Naive B cell (primary cell): ENCODE results near the gene ADAMTS9. TPM values are rescaled to one million over a fixed set of nuclear protein-coding genes. Genes with fewer than 3 reads are reported as not detected.

Experiments
- ATAC-seq, 2 donors: fragments of 150-1000 bp; cut with Tn5 transposase; 2 replicates each; pipeline ENCODE4 v1.10.0; 2021; ENCODE audit warnings: low read depth in 2 of 2, mild to moderate bottlenecking in 2 of 2, moderate library complexity in 2 of 2
- DNase-seq: peaks from one replicate; pipeline ENCODE4 v3.0.0; 2022
- H3K27ac Mint-ChIP-seq, 6 donors: one replicate each; pipeline ENCODE4 v1.8.0; 2020 to 2022; ENCODE audit warnings: mild to moderate bottlenecking in 6 of 6, mixed read lengths in 6 of 6, moderate library complexity in 5 of 6, inconsistent platforms in 2 of 6
- H3K27me3 Mint-ChIP-seq, 3 donors: one replicate each; pipeline ENCODE4 v1.8.0; 2021 to 2022; ENCODE audit warnings: mixed read lengths in 3 of 3, mild to moderate bottlenecking in 1 of 3
- H3K36me3 Mint-ChIP-seq, 2 donors: one replicate each; pipeline ENCODE4 v1.8.0; 2020 to 2022; ENCODE audit warnings: mixed read lengths in 2 of 2, inconsistent platforms in 1 of 2, mild to moderate bottlenecking in 1 of 2
- H3K4me1 Mint-ChIP-seq, 3 donors: one replicate each; pipeline ENCODE4 v1.8.0; 2020 to 2022; ENCODE audit warnings: mixed read lengths in 3 of 3, inconsistent platforms in 1 of 3, mild to moderate bottlenecking in 1 of 3, moderate library complexity in 1 of 3
- H3K4me3 Mint-ChIP-seq, 8 donors: one replicate each; pipeline ENCODE4 v1.8.0; 2020 to 2022; ENCODE audit warnings: mild to moderate bottlenecking in 8 of 8, mixed read lengths in 8 of 8, moderate library complexity in 8 of 8, inconsistent platforms in 2 of 8
- H3K9me3 Mint-ChIP-seq, 7 donors: one replicate each; pipeline ENCODE4 v1.8.0; 2020 to 2022; ENCODE audit warnings: mixed read lengths in 7 of 7, mild to moderate bottlenecking in 5 of 7, inconsistent platforms in 2 of 7, moderate library complexity in 1 of 7
- polyA plus RNA-seq, 6 donors: library from polyadenylated mRNA; unstranded; fragments of 300-500 nt; fragmentation: Illumina TruSeq; gene quantifications; one replicate each; pipeline ENCODE4 v1.2.3, GENCODE V29; 2021; ENCODE audit warnings: low read depth in 6 of 6

Gene ADAMTS9
- polyA plus RNA-seq, 6 donors from 2014 or later: not detected

DNA sequence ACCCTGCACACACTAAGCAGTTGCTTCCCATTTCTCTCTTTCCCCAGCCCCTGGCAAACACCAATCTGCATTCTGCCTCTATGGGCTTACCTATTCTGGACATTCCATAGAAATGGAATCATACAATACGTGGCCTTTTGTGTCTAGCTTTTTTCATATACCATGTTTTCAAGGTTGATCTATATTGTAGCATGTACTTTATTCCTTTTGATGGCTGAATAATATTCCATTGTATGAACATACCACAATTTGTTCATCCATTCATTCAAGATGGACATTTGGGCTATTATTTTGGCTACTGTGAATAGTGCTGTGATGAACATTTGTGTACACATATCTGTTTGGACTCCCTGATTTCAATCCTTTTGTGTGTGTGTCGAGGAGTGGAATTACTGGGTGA, 18.1 kb upstream of the ADAMTS9 start:
- Mint-ChIP-seq H3K36me3 (no peaks in the 10 kb centered on the region), H3K27me3 (no peaks in the 10 kb centered on the region), H3K4me3 (no peak overlapping the region), H3K4me1 (no peaks in the 10 kb centered on the region), H3K27ac (no peak overlapping the region), H3K9me3 (peaks cover 0 to 12% (median 5%) of the 10 kb centered on the region in 7 donors)
- DNase-seq: no peak
- ATAC-seq: no peak

DNA sequence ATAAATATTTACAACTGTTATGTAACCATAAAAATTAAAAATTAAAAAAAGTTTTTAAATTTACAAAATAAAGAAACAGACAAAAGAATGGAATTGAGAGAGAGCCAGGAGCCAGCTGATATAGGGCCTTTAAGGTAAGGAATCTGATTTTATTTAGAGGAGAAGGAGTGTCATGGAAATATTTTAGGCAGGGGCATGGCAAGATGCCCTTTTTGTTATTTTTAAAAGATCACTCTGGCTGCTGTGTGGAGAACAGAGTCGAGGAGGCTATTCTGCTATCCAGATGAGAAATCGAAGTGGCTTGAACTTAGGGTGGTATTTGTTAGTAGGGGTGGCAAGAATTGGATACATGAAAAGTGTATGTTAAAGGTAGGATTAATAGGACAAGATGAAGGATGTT, 9.1 kb upstream of the ADAMTS9 start:
- Mint-ChIP-seq H3K27ac (no peak overlapping the region), H3K4me1 (no peaks in the 10 kb centered on the region), H3K36me3 (no peaks in the 10 kb centered on the region), H3K9me3 (peaks cover 0 to 8% (median 4%) of the 10 kb centered on the region in 7 donors), H3K27me3 (peaks cover 6 to 10% (median 10%) of the 10 kb centered on the region in 3 donors), H3K4me3 (no peak overlapping the region)
- DNase-seq (no peak), ATAC-seq (no peak)

DNA sequence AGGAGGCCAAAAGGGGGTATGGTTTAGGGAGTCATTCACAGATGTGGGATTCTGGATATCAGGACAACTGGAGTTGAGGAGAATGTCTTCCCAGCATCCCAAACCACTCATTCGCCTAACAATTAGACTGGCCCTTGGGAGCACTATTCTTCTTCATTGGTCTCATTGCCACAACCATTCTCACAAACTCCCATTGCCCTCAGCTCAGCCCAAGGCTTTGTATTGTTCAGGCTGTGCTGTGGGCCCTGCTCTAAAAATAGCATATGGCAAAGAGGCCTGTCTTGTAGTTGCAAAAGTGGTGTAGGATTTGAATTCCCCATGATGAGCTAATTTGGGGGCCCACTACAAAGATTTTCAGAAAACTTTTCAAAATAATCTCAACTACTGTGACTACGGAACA, 6.3 kb upstream of the ADAMTS9 start:
- H3K36me3 Mint-ChIP-seq: no peaks in the 10 kb centered on the region
- no peak for ATAC-seq
- no peak overlapping the region for H3K27ac Mint-ChIP-seq
- peaks cover 0 to 8% (median 3%) of the 10 kb centered on the region in 7 donors for H3K9me3 Mint-ChIP-seq
- no peak overlapping the region for H3K4me3 Mint-ChIP-seq
- no peak for DNase-seq
- H3K27me3 Mint-ChIP-seq: peaks cover 6 to 27% (median 23%) of the 10 kb centered on the region in 3 donors
- no peaks in the 10 kb centered on the region for H3K4me1 Mint-ChIP-seq

DNA sequence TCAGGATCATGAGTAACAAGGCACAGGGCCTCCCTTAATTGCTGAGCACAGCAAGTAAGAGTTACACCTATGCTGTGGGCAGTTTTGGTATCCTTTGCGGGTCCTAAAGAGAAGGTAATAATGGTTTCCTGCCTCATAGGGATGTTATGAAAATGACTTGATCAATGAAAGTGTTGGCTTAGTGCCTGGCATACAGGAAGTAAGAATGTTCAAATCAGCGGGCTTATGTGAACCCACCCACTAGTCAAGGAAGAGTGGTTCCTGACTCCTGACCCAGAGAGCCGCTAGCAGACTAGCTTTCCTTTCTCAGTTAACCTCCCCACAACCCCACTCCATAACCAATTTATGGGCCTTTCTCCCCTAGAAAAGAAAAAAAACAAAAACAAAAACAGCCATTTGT, 5.2 kb upstream of the ADAMTS9 start:
- no peak for DNase-seq
- H3K27ac Mint-ChIP-seq: no peak overlapping the region
- no peak overlapping the region for H3K4me3 Mint-ChIP-seq
- peaks cover 0 to 10% (median 2%) of the 10 kb centered on the region in 7 donors for H3K9me3 Mint-ChIP-seq
- peaks cover 6% of the 10 kb centered on the region in 3 donors for H3K4me1 Mint-ChIP-seq
- H3K36me3 Mint-ChIP-seq: peaks cover 0 to 8% of the 10 kb centered on the region in 2 donors
- peaks cover 17 to 36% (median 28%) of the 10 kb centered on the region in 3 donors for H3K27me3 Mint-ChIP-seq
- ATAC-seq: no peak

DNA sequence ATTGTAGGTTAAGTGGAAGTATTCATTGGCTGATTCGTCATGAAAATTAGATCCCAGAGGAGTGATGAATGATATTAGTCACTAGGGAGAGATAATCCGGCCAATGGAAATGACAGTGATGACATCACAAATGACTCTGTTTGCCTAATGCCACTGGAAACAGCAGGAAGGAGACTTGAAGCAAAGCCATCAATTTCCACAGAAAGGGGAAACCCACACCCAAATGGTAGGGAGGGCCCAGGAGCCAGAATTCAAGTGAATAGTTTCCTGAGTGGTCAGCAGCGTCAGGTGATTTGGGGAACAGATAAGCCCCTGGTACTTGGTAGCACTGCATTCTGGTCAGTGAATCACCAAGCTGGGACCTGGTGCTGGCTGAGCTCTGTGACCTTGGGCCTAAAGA, 3.3 kb upstream of the ADAMTS9 start:
- Mint-ChIP-seq H3K4me3 (no peak overlapping the region), H3K27me3 (peaks cover 32 to 50% (median 35%) of the 10 kb centered on the region in 3 donors), H3K36me3 (peaks cover 0 to 16% of the 10 kb centered on the region in 2 donors), H3K27ac (no peak overlapping the region), H3K9me3 (peaks cover 0 to 9% (median 4%) of the 10 kb centered on the region in 7 donors), H3K4me1 (peaks cover 9 to 13% (median 11%) of the 10 kb centered on the region in 3 donors)
- DNase-seq: no peak
- ATAC-seq: no peak

DNA sequence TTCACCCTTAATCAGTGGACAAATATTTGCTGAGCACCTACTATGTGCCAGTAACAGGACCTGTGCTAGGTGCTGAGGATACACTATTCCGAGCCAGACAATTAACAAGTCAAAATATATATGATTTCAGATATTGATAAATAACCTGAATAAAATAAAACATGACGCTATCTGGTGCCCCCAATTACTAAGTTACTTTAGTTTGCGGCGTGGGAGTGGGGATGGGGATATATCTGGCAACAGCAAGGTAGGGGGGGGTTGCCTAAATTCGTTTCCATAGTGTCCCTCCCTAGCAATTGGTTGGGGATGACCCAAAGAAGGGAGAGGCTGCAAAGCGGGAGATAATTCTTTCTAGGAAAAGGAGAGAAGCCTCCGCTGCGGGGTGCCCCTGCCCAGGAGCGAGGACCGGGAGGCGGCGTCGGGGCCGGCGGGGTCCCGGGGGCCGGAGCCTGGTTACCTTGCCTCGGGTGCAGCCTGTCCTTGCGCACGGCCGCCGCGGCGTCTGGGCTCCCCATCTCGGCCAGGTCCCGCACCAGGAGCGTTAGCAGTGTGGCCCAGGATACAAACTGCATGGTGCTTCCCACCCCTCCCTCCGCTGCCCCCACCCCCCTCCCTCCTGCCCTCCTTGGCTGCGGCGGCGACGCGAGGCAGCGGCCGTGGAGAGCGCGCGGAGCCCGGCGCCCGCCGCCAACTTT, 567 bp downstream of the ADAMTS9 start:
- peak overlapping the region in 1 of 6 donors; percentile 33 for H3K27ac Mint-ChIP-seq
- peaks cover 0 to 11% (median 2%) of the 10 kb centered on the region in 7 donors for H3K9me3 Mint-ChIP-seq
- DNase-seq (no peak), ATAC-seq (no peak)
- H3K27me3 Mint-ChIP-seq: peaks cover 37 to 61% (median 61%) of the 10 kb centered on the region in 3 donors
- peaks cover 9 to 13% (median 11%) of the 10 kb centered on the region in 3 donors for H3K4me1 Mint-ChIP-seq
- peak overlapping the region in 2 of 8 donors; percentile 33 to 71 for H3K4me3 Mint-ChIP-seq
- peaks cover 0 to 24% of the 10 kb centered on the region in 2 donors for H3K36me3 Mint-ChIP-seq

DNA sequence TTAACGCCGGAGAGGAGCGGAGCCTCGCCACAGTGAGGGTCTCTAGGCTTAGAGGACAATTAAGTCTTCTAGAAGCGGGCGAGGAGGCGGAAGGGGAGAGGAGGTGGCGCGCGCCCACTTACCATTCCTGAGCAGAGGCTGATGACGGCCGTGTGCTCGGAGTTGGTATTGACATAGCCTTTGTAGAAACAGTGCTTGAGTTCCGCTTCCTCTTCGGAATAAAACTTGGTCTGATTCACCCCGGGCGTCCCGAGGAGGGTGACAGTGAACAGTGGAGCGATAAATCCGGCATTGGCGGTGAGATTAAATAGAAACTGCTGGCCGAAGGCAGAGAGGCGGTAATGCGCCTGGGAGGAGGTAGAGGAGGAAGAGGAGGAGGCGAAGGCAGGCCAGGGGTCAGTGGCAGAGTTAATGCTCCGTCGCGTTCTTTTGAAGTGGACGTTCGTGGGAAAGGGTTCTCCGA, 1.3 kb downstream of the ADAMTS9 start:
- H3K27ac Mint-ChIP-seq: peak overlapping the region in 1 of 6 donors; percentile 76

DNA sequence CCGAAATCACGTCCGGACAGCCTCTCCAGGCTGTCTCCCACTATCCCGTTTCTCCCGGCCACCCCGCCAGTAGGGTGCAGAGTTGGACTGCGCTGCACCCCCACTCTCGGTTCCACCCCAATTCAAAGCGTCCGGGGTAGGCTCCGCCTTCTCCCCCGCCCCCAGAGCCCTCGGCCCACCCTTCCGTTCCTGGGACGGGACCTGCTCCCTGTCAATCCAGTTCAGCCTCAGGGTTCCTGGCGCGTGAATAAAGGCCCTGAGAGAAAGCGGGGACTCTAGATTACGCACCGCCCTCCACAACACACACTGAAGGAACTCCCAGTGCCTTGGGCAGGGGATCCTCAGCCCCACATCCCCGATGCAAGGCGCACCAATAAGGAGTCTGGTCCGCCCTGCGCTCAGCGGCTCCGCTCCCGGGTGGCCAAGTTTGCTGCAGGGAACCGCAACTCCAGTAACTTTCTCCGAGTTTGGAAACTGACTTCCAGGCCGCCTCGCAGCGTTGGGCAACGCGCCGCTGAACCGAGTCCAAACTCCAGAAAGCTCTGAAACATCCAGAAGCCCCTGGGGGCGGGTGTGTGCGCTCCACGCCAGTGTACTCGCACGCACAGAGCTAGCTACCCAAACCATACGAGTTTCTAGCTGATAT, 1.9 kb downstream of the ADAMTS9 start:
- Mint-ChIP-seq H3K27me3 (peaks cover 26 to 58% (median 53%) of the 10 kb centered on the region in 3 donors), H3K27ac (no peak overlapping the region), H3K9me3 (peaks cover 0 to 11% (median 2%) of the 10 kb centered on the region in 7 donors), H3K4me1 (peaks cover 9 to 13% (median 11%) of the 10 kb centered on the region in 3 donors), H3K4me3 (peak overlapping the region in 1 of 8 donors; percentile 54), H3K36me3 (peaks cover 0 to 24% of the 10 kb centered on the region in 2 donors)
- no peak for ATAC-seq
- no peak for DNase-seq

More for the DNA sequence above, 1.3 kb downstream of the ADAMTS9 start:
- Mint-ChIP-seq H3K9me3 (peaks cover 0 to 11% (median 2%) of the 10 kb centered on the region in 7 donors), H3K36me3 (peaks cover 0 to 24% of the 10 kb centered on the region in 2 donors), H3K27me3 (peaks cover 31 to 58% (median 58%) of the 10 kb centered on the region in 3 donors), H3K4me3 (peak overlapping the region in 1 of 8 donors; percentile 12), H3K4me1 (peaks cover 9 to 13% (median 11%) of the 10 kb centered on the region in 3 donors)
- DNase-seq (no peak), ATAC-seq (no peak)

DNA sequence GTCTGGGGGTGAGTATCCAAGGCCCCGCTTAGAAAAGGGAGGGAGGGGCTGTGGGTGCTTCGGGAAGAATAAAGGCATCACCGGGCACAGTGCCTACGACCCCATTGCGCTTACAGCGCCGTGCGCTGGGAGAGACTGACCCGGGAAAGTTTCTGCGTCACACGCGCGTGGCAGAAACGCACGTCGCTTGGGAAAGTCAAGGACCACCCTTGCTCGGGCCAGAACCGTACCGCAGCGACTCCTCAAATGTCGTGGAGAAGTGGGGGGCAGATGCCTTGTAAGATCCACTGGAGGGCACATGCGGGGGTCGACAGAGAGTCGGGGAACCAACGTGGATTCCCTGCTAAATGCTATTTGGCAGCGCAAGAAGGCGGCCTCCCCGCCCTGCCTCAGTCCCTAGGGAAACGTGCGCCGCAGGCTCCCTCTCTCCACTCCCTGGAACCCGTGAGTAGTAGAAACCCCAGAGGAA, 2.4 kb downstream of the ADAMTS9 start:
- no peak overlapping the region for H3K4me3 Mint-ChIP-seq
- H3K27ac Mint-ChIP-seq: no peak overlapping the region
- H3K4me1 Mint-ChIP-seq: peaks cover 9 to 13% (median 11%) of the 10 kb centered on the region in 3 donors
- H3K36me3 Mint-ChIP-seq: peaks cover 0 to 24% of the 10 kb centered on the region in 2 donors
- H3K9me3 Mint-ChIP-seq: peaks cover 0 to 11% (median 2%) of the 10 kb centered on the region in 7 donors
- DNase-seq: no peak
- ATAC-seq: no peak
- peaks cover 26 to 58% (median 47%) of the 10 kb centered on the region in 3 donors for H3K27me3 Mint-ChIP-seq

DNA sequence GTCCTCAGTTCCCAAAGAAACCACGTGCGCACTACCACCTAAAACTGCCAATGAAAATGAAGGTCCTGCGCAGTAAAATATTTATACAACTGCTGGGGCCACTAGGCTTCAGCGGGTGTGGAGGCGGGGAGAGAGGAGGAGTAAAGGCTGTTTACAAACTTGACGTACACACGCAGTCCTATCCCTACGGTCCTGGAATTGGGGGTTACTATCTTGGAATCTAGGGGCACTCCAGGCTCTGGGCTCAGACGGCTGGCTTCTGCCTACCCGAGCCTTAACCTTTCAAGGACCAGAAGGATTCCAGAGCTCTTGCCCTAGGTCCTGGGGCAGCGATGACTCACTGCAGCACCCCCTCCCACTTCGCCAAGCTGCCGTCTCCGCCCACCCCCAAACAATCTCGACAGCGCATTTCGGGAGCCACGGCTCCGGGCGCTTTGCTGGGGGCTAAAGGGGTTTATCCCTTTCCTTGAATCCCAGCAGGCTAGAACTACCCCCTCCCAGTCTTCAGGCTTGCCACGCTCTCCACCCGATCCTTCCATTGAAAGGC, 3.0 kb downstream of the ADAMTS9 start:
- Mint-ChIP-seq H3K36me3 (peaks cover 0 to 24% of the 10 kb centered on the region in 2 donors), H3K4me1 (peaks cover 9 to 13% (median 11%) of the 10 kb centered on the region in 3 donors), H3K27me3 (peaks cover 22 to 58% (median 45%) of the 10 kb centered on the region in 3 donors), H3K4me3 (no peak overlapping the region), H3K9me3 (peaks cover 0 to 11% (median 2%) of the 10 kb centered on the region in 7 donors), H3K27ac (no peak overlapping the region)
- no peak for DNase-seq
- no peak for ATAC-seq

DNA sequence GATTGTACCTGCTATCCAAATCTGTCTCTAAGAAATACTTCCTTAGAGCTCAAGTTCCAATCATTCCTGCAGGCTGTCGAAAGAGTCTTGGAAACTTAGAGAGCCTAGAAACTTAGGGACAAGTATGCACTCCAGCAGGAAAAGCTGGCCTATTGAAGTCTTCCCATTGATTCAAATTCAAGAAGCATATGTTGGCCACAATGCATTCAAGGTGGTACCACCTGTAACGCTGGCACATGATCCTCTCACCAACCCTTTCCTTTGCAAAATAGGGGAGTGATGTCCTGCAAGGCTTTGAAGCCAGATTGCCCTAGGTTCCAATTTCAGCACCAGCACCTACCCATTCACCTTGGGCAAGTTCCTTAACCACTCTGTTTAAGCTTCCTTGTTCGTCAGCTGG, 6.0 kb downstream of the ADAMTS9 start:
- H3K9me3 Mint-ChIP-seq: peaks cover 0 to 11% (median 2%) of the 10 kb centered on the region in 7 donors
- peaks cover 0 to 13% of the 10 kb centered on the region in 2 donors for H3K36me3 Mint-ChIP-seq
- peaks cover 13 to 40% (median 29%) of the 10 kb centered on the region in 3 donors for H3K27me3 Mint-ChIP-seq
- H3K4me1 Mint-ChIP-seq: peaks cover 3 to 5% (median 3%) of the 10 kb centered on the region in 3 donors
- H3K4me3 Mint-ChIP-seq: no peak overlapping the region
- DNase-seq (no peak), ATAC-seq (no peak)
- no peak overlapping the region for H3K27ac Mint-ChIP-seq

DNA sequence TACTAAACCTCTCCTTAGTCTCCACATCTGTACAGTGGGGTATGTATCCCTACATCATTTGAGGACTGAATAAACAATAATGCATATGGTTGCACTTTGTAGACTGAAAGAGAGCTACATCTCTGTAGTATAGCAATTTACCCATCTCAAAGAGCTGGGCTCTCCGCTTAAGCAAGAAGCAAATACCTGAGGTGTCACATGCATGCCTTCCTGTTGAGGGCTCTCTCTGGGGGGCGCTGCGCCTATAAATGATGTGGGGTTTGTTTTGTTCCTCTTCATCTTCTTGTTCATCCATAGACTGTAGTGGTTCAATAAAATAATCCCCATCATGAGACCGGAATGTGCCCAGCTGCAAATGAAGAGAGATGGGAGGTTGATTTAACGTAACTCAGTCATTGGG, 6.8 kb downstream of the ADAMTS9 start:
- Mint-ChIP-seq H3K4me3 (no peak overlapping the region), H3K4me1 (no peaks in the 10 kb centered on the region), H3K27me3 (peaks cover 9 to 32% (median 22%) of the 10 kb centered on the region in 3 donors), H3K36me3 (peaks cover 0 to 8% of the 10 kb centered on the region in 2 donors), H3K27ac (no peak overlapping the region), H3K9me3 (peaks cover 0 to 11% (median 0%) of the 10 kb centered on the region in 7 donors)
- ATAC-seq (no peak), DNase-seq (no peak)

DNA sequence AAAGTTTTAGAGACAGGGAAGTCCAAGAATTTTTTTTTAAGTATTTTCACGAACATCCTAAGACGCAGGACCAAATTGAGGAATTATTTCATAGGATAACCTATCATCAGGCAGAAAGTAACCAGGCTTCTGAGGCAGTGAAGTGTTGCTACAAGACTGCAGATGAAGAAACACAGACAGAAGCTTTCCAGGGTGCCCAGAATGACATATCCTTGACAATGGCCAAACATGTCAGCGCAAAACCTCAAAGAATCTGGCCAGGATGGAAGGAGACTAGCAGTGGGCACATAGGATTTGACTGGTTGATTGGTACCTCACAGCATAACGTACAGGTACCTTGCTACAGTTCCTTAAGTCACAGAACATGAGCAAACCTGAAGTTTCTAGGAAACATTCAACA, 7.5 kb downstream of the ADAMTS9 start:
- Mint-ChIP-seq H3K27ac (no peak overlapping the region), H3K27me3 (peaks cover 9 to 25% (median 21%) of the 10 kb centered on the region in 3 donors), H3K4me1 (no peaks in the 10 kb centered on the region), H3K36me3 (peaks cover 0 to 8% of the 10 kb centered on the region in 2 donors), H3K4me3 (no peak overlapping the region), H3K9me3 (peaks cover 0 to 11% (median 0%) of the 10 kb centered on the region in 7 donors)
- ATAC-seq (no peak), DNase-seq (no peak)
